Adrenal gland (tissue), 12 donors: ENCODE results near the gene SPTBN4. TPM values are rescaled to one million over a fixed set of nuclear protein-coding genes. Genes with fewer than 3 reads are reported as not detected.

Experiments
- DNase-seq, 7 donors: peaks; one replicate each; pipeline ENCODE4 v3.0.0-alpha.2; 2019 to 2020
- H3K27ac ChIP-seq, 5 donors: fragments of 200-600 bp; sonication (generic) in 4 of 5; 1 replicate in 3 of 5; 2 replicates in 2 of 5; pipeline versions ENCODE4 v1.5.1 to v1.8.0; 2016 to 2020; ENCODE audit warnings: mild to moderate bottlenecking in 1 of 5
- H3K27me3 ChIP-seq: fragments of 200-600 bp; 2 replicates; pipeline ENCODE4 v1.8.0; 2021
- H3K36me3 ChIP-seq, 2 donors: fragments of 200-600 bp; replicated peaks in 1 of 2; 1 replicate in 1 of 2; 2 replicates in 1 of 2; pipeline versions ENCODE4 v1.5.1 to v1.8.0; 2018 to 2022
- H3K4me1 ChIP-seq, 2 donors: fragments of 200-600 bp; replicated peaks in 1 of 2; 1 replicate in 1 of 2; 2 replicates in 1 of 2; pipeline versions ENCODE4 v1.5.1 to v1.8.0; 2018 to 2021
- H3K4me3 ChIP-seq, 4 donors: fragments of 200-600 bp; sonication (generic) in 3 of 4; one replicate each; pipeline ENCODE4 v1.5.1; 2016 to 2018
- H3K9me3 ChIP-seq, 3 donors: fragments of 200-600 bp; sonication (generic) in 1 of 3; replicated peaks in 1 of 3; 1 replicate in 2 of 3; 2 replicates in 1 of 3; pipeline versions ENCODE4 v1.5.1 to v1.8.0; 2016 to 2021
- CTCF ChIP-seq, 6 experiments: fragments of 450-650 bp in 4 of 6; fragments of 200-600 bp in 2 of 6; sonication (generic) in 1 of 6; IDR thresholded peaks; 1 replicate in 5 of 6; 2 replicates in 1 of 6; pipeline versions ENCODE4 v1.5.1 to v1.8.0; 2016 to 2021; ENCODE audit warnings: antibody characterized with exemption in 6 of 6, mild to moderate bottlenecking in 2 of 6, moderate library complexity in 1 of 6
- POLR2A ChIP-seq, 2 donors: fragments of 450-650 bp; IDR thresholded peaks; one replicate each; pipeline ENCODE4 v1.6.1; 2017; ENCODE audit warnings: antibody characterized with exemption in 2 of 2, mild to moderate bottlenecking in 2 of 2, moderate library complexity in 1 of 2
- WGBS, 4 donors: extraction: QIAGEN DNeasy Blood & Tissue Kit in 2 of 4; methylation state at CpG; one replicate each; pipeline versions ENCODE4 v1.1.5 to v1.1.7; 2013 to 2017; 5-methylcytosine and 5-hydroxymethylcytosine counted together
- intact Hi-C, 2 donors: fragments of 100-400 bp; cut with DNase I; formaldehyde crosslinking; loops; one replicate each; pipeline versions ENCODE4 v1.14.1 to v1.15.0; 2022 to 2023
- polyA plus RNA-seq, 3 donors: library from polyadenylated mRNA; stranded (reverse); fragments of 200-250 nt in 2 of 3; fragments of 350-450 nt in 1 of 3; fragmentation: Illumina TruSeq in 1 of 3; extraction: RNeasy Lipid Tissue Mini Kit (QIAGEN cat#74804) in 1 of 3; gene quantifications; one replicate each; pipeline ENCODE4 v1.2.3, GENCODE V29; 2013 to 2014
- total RNA-seq, 9 donors: library from RNA; depleted of rRNA in 4 of 9; stranded (reverse); fragments of >200 nt in 4 of 9; fragments of 120-200 nt in 1 of 9; fragmentation: NEBNext Ultra II Directional in 1 of 9; extraction: Animal tissue kit (Norgen Biotek cat#: 25700) in 1 of 9; gene quantifications; one replicate each; pipeline versions ENCODE4 v1.1.0 to v1.2.4, GENCODE V29; 2013 to 2023
- donor health status: healthy with polysubstance abuse.
- donor health status: Bipolar disorder and iron deficiency.
- donor health status: DM: yes; HTN: yes; CAD: no.
- donor health status: DM: no; HTN: no; CAD: no.
- donor health status: DM: no; HTN: no; CAD: no.
- donor health status: DM: yes; HTN: yes; CAD: no.

Gene SPTBN4
- total and polyA plus RNA-seq, 12 donors = 0.91 to 46.7 (median 3.3) TPM

GRCh38 chr19:40550951-40551350 lies 84.2 kb downstream of the SPTBN4 start:
- Histone ChIP-seq H3K36me3 (no peaks in the 10 kb centered on the region), H3K9me3 (no peaks in the 10 kb centered on the region), H3K27me3 (peaks cover 5% of the 10 kb centered on the region), H3K4me3 (no peak overlapping the region), H3K4me1 (peaks cover 0 to 3% of the 10 kb centered on the region in 2 donors), H3K27ac (no peak overlapping the region)
- TF ChIP-seq POLR2A (IDR thresholded peaks at IDR 0.05) = no peak
- no peak for TF ChIP-seq CTCF (IDR thresholded peaks at IDR 0.05)
- no peak for DNase-seq
- 79 to 89% (median 83%) methylated on average over 4 of the region's 4 CpGs for WGBS, 4 donors
- intact Hi-C loops = no loop called here

GRCh38 chr19:40552848-40553247 lies 86.0 kb downstream of the SPTBN4 start:
- peaks cover 0 to 3% of the 10 kb centered on the region in 2 donors for H3K4me1 ChIP-seq
- H3K27ac ChIP-seq = no peak overlapping the region
- no peak for DNase-seq
- TF ChIP-seq POLR2A (IDR thresholded peaks at IDR 0.05) (no peak), CTCF (IDR thresholded peaks at IDR 0.05) (no peak)
- no peak overlapping the region for H3K4me3 ChIP-seq
- intact Hi-C loops = no loop called here
- H3K9me3 ChIP-seq = no peaks in the 10 kb centered on the region
- no peaks in the 10 kb centered on the region for H3K36me3 ChIP-seq
- WGBS, 4 donors = 84 to 97% (median 90%) methylated on average over 3 of the region's 3 CpGs
- peaks cover 5% of the 10 kb centered on the region for H3K27me3 ChIP-seq

DNA sequence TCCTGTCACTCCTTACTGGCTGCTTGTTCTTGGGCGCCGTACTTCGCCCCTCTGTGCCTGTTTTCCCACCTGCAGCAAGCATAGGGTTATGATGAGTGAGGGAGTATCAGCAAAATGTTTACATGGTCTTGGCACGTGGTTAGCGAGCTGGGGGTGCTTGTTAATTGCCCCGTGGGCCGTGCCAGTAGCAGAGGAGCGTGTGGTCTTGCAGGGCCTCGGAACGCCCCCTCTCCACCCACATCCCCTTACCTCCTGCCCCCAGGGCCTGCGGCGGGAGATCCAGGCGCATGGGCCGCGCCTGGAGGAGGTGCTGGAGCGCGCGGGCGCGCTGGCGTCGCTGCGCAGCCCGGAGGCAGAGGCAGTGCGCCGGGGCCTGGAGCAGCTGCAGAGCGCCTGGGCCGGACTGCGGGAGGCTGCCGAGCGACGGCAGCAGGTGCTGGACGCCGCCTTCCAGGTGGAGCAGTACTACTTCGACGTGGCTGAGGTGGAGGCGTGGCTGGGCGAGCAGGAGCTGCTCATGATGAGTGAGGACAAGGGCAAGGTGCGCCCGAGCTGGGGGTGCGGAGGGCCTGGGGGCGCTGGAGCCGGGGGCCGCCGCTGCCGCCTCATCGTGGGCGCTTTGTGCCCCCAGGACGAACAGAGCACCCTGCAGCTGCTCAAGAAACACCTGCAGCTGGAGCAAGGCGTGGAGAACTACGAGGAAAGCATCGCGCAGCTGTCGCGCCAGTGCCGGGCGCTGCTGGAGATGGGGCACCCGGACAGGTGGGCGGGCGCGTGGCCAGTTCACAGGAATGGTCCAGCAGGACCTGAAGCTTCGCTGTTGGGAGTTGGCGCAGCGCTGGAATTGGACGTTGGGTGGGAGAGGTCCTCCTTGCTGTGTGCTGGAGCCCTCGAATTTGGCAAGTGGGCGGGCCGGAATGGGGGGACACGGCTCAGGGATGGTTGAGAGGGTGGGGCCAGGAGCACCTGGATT lies 87.4 kb downstream of the SPTBN4 start:
- 18 to 42% (median 24%) methylated on average over 22 to 69 of the region's 69 CpGs for WGBS, 4 donors
- no peaks in the 10 kb centered on the region for H3K9me3 ChIP-seq
- peaks cover 5% of the 10 kb centered on the region for H3K27me3 ChIP-seq
- H3K4me3 ChIP-seq = no peak overlapping the region
- no peak for DNase-seq
- no peaks in the 10 kb centered on the region for H3K36me3 ChIP-seq
- H3K4me1 ChIP-seq = no peaks in the 10 kb centered on the region
- TF ChIP-seq POLR2A (IDR thresholded peaks at IDR 0.05) (no peak), CTCF (IDR thresholded peaks at IDR 0.05) (no peak)
- no peak overlapping the region for H3K27ac ChIP-seq
- intact Hi-C loops = no loop called here

DNA sequence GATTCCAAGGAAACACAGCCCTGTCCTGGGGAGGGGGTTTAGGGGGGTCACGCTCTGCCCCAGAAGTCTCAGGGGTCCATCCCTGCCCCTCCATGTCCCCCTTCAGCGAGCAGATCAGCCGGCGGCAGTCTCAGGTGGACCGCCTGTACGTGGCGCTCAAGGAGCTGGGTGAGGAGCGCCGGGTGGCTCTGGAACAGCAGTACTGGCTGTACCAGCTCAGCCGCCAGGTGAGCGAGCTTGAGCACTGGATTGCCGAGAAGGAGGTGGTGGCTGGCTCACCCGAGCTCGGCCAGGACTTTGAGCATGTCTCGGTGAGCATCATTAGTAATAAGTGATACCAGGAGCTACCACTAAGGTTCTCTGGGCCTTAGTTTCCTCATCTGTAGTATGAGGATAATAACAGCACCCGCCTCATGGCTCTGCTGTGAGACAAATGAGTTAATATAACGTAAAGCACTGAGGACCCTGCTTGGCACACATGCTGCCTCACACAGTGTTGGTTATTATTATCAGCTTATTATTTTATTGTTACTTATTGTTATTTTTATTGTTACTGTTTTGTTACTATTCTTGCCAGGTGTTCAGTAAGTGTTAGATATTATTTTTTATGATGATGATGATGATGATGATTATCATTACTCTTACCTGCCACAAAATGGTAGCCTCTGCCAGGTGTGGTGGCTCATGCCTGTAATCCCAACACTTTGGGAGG lies 89.3 kb downstream of the SPTBN4 start:
- Histone ChIP-seq H3K36me3 (no peaks in the 10 kb centered on the region), H3K9me3 (no peaks in the 10 kb centered on the region), H3K4me3 (no peak overlapping the region), H3K27ac (no peak overlapping the region), H3K27me3 (peaks cover 5% of the 10 kb centered on the region), H3K4me1 (no peaks in the 10 kb centered on the region)
- intact Hi-C loops = no loop called here
- TF ChIP-seq CTCF (IDR thresholded peaks at IDR 0.05) (no peak), POLR2A (IDR thresholded peaks at IDR 0.05) (no peak)
- WGBS, 4 donors = 73 to 84% (median 75%) methylated on average over 3 to 17 of the region's 17 CpGs
- no peak for DNase-seq
